Caco-2 (cell line): ENCODE results near the gene KLHDC8A. TPM values are rescaled to one million over a fixed set of nuclear protein-coding genes. Genes with fewer than 3 reads are reported as not detected.

ENCODE experiments used
- BruUV-seq: library from RNA; stranded (reverse); fragments of 400-500 nt; replicated peaks from 2 replicates; lab custom pipeline; 2021; lab: Mats Ljungman, UMichigan
- CTCF ChIA-PET: fragments of 300-600 bp; sonication (Branson Sonifier 250); formaldehyde crosslinking; loops from one replicate; lab custom pipeline; 2022; ENCODE audit warnings: antibody characterized with exemption; lab: Charles Lee
- POLR2A ChIA-PET: fragments of 300-600 bp; sonication (Branson Sonifier 250); formaldehyde crosslinking; loops from one replicate; lab custom pipeline; 2022; ENCODE audit warnings: antibody characterized with exemption; lab: Charles Lee
- DNase-seq, 2 experiments: peaks; one replicate each; pipeline versions ENCODE4 v3.0.0 to v3.0.0-alpha.2; 2020 to 2022
- H3K27me3 ChIP-seq: replicated peaks from 2 replicates; pipeline ENCODE4 v1.6.0; 2011; ENCODE audit warnings: low read length; ENCODE audit not compliant: control insufficient read depth, insufficient read depth
- H3K36me3 ChIP-seq: 2 replicates; pipeline ENCODE4 v1.5.1; 2011; ENCODE audit warnings: low read length; ENCODE audit not compliant: control insufficient read depth, insufficient read depth
- H3K4me1 ChIP-seq: fragments of 250-450 bp; sonication (Bioruptor Pico); 2 replicates; pipeline ENCODE4 v1.5.1; 2020; ENCODE audit warnings: mild to moderate bottlenecking
- H3K4me3 ChIP-seq: 2 replicates; pipeline ENCODE4 v1.5.1; 2011; ENCODE audit warnings: low read depth, mild to moderate bottlenecking, control low read depth, low read length
- H3K9me3 ChIP-seq: fragments of 250-450 bp; sonication (Bioruptor Pico); 2 replicates; pipeline ENCODE4 v1.5.1; 2020; ENCODE audit warnings: mild to moderate bottlenecking, moderate library complexity
- H3K27ac Mint-ChIP-seq: one replicate; pipeline ENCODE4 v1.8.0; 2022; ENCODE audit warnings: mixed read lengths; ENCODE audit not compliant: unreplicated experiment
- H3K27me3 Mint-ChIP-seq: one replicate; pipeline ENCODE4 v1.8.0; 2022; ENCODE audit warnings: mixed read lengths; ENCODE audit not compliant: insufficient read depth, unreplicated experiment
- H3K36me3 Mint-ChIP-seq: one replicate; pipeline ENCODE4 v1.8.0; 2022; ENCODE audit warnings: mild to moderate bottlenecking, mixed read lengths; ENCODE audit not compliant: insufficient read depth, unreplicated experiment
- H3K4me1 Mint-ChIP-seq: one replicate; pipeline ENCODE4 v1.8.0; 2022; ENCODE audit warnings: low read depth, mixed read lengths; ENCODE audit not compliant: unreplicated experiment
- H3K4me3 Mint-ChIP-seq: one replicate; pipeline ENCODE4 v1.8.0; 2022; ENCODE audit warnings: mild to moderate bottlenecking, moderate library complexity, mixed read lengths; ENCODE audit not compliant: unreplicated experiment
- H3K9me3 Mint-ChIP-seq: one replicate; pipeline ENCODE4 v1.8.0; 2022; ENCODE audit warnings: mixed read lengths; ENCODE audit not compliant: unreplicated experiment
- CTCF ChIP-seq, 2 experiments: fragments of 200-600 bp in 1 of 2; IDR thresholded peaks; 1 replicate in 1 of 2; 2 replicates in 1 of 2; pipeline versions ENCODE4 v1.5.1 to v1.8.0; 2011 to 2022; ENCODE audit warnings: antibody characterized with exemption in 1 of 2, control low read depth in 1 of 2, inconsistent platforms in 1 of 2, low read depth in 1 of 2, low read length in 1 of 2, mild to moderate bottlenecking in 1 of 2, moderate library complexity in 1 of 2; ENCODE audit not compliant: insufficient read depth in 1 of 2, severe bottlenecking in 1 of 2, unreplicated experiment in 1 of 2
- intact Hi-C: fragments of 100-400 bp; cut with micrococcal nuclease; formaldehyde crosslinking; loops from one replicate; pipeline ENCODE4 v1.10.0; 2022; ENCODE audit not compliant: unreplicated experiment
- total RNA-seq: library from RNA; stranded (reverse); gene quantifications from 2 replicates; pipeline ENCODE4 v1.2.3, GENCODE V29; 2022

Gene KLHDC8A
- total RNA-seq, 1 experiment from 2014 or later: not detected

- BruUV-seq: no TSS peak
Measured at GRCh38 chr1:205350691-205351141, 6.0 kb downstream of the KLHDC8A start.

GRCh38 chr1:205350124-205350523 lies 6.6 kb downstream of the KLHDC8A start:
- Mint-ChIP-seq H3K4me1 (peaks cover 3% of the 10 kb centered on the region), H3K27me3 (peaks cover 2% of the 10 kb centered on the region), H3K9me3 (no peaks in the 10 kb centered on the region), H3K27ac (no peak overlapping the region), H3K4me3 (no peak overlapping the region), H3K36me3 (no peaks in the 10 kb centered on the region)
- Histone ChIP-seq H3K27me3 (no peaks in the 10 kb centered on the region; the same call in 1 of the 2 replicates), H3K36me3 (no peaks in the 10 kb centered on the region), H3K4me1 (peaks cover 4% of the 10 kb centered on the region; the same call in 1 of the 2 replicates), H3K9me3 (no peaks in the 10 kb centered on the region), H3K4me3 (no peak overlapping the region)
- ChIA-PET POLR2A (no interaction called here), CTCF (interaction anchor here (0.7 to 2.6 kb wide), 3 partner anchors 76 to 135 kb away, joined by 3 to 10 read pairs (median 6); no protein-coding TSS in a partner anchor)
- intact Hi-C loops: no loop called here
- no peak for TF ChIP-seq CTCF (IDR thresholded peaks at IDR 0.05; ENCODE audit: insufficient read depth in 1 of 2, low read depth in 1 of 2, low read length in 1 of 2, severe bottlenecking in 1 of 2, unreplicated experiment in 1 of 2)
- DNase-seq: no peak
- BruUV-seq: no TSS peak

More at GRCh38 chr1:205350691-205351141, 6.0 kb downstream of the KLHDC8A start:
- intact Hi-C loops: no loop called here
- Histone ChIP-seq H3K9me3 (no peaks in the 10 kb centered on the region), H3K27me3 (no peaks in the 10 kb centered on the region; the same call in 1 of the 2 replicates), H3K36me3 (no peaks in the 10 kb centered on the region), H3K4me3 (no peak overlapping the region), H3K4me1 (peaks cover 4% of the 10 kb centered on the region; the same call in 1 of the 2 replicates)
- no peak overlapping the region for H3K4me3 Mint-ChIP-seq
- ChIA-PET POLR2A (no interaction called here), CTCF (interaction anchor here (2.2 kb wide), 1 partner anchor 135 kb away, joined by 6 read pairs; no protein-coding TSS in a partner anchor)
- H3K36me3 Mint-ChIP-seq: no peaks in the 10 kb centered on the region
- no peaks in the 10 kb centered on the region for H3K9me3 Mint-ChIP-seq
- H3K27ac Mint-ChIP-seq: no peak overlapping the region
- peaks cover 2% of the 10 kb centered on the region for H3K27me3 Mint-ChIP-seq
- DNase-seq: no peak
- TF ChIP-seq CTCF (IDR thresholded peaks at IDR 0.05; ENCODE audit: insufficient read depth in 1 of 2, low read depth in 1 of 2, low read length in 1 of 2, severe bottlenecking in 1 of 2, unreplicated experiment in 1 of 2): no peak
- peaks cover 6% of the 10 kb centered on the region for H3K4me1 Mint-ChIP-seq

GRCh38 chr1:205348554-205349487 lies 7.9 kb downstream of the KLHDC8A start:
- no peaks in the 10 kb centered on the region; the same call in 1 of the 2 replicates for H3K27me3 ChIP-seq
- Mint-ChIP-seq H3K27ac (no peak overlapping the region), H3K4me3 (no peak overlapping the region), H3K27me3 (peaks cover 9% of the 10 kb centered on the region), H3K9me3 (no peaks in the 10 kb centered on the region), H3K36me3 (no peaks in the 10 kb centered on the region), H3K4me1 (peaks cover 7% of the 10 kb centered on the region)
- H3K4me3 ChIP-seq: no peak overlapping the region
- POLR2A ChIA-PET: no interaction called here
- H3K36me3 ChIP-seq: no peaks in the 10 kb centered on the region
- H3K4me1 ChIP-seq: peaks cover 5% of the 10 kb centered on the region; the same call in 1 of the 2 replicates
- no TSS peak for BruUV-seq
- DNase-seq: no peak
- TF ChIP-seq CTCF (IDR thresholded peaks at IDR 0.05; ENCODE audit: insufficient read depth in 1 of 2, low read depth in 1 of 2, low read length in 1 of 2, severe bottlenecking in 1 of 2, unreplicated experiment in 1 of 2): no peak
- CTCF ChIA-PET: interaction anchor here (0.6 to 2.6 kb wide), 7 partner anchors 27 to 287 kb away, joined by 3 to 10 read pairs (median 4); no protein-coding TSS in a partner anchor
- intact Hi-C loops: no loop called here
- H3K9me3 ChIP-seq: no peaks in the 10 kb centered on the region
